HG03460 (cell line): ENCODE results near the gene UTY.
A peak's percentile ranks its signal among the peaks of the same experiment; 100 is the strongest.

Source experiments
- ATAC-seq: cut with Tn5 transposase; IDR thresholded peaks from one replicate; pipeline ENCODE4 v1.9.1; 2021; ENCODE audit not compliant: unreplicated experiment

UTY gene

DNA sequence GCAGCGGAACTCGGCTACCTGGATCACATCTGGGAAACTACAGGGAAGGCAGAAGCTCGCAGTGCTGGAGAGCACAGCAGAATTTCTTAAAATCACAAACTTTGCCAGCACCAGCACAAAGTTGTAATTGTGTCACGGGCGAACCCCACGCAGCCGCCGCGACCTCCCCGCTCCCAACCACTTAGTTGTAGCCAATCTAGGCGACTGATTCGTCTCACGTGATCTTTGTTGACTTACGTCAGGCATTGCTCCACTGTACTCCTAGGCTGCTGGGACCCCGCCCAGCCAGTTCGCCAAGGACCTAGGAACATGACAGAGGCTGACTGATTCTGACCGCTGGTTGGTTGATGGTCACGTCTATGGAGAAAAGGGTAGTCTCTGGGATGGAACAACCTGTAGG, at the start of gene UTY:
TSS of gene UTY (minus strand) at position 206 of the 400 bp plus-strand sequence. CDS start 368 bp downstream, outside the sequence.
- peak; percentile 94 for ATAC-seq

GRCh38 chrY:13520474-13520873, 40.6 kb upstream of the UTY start:
- no peak for ATAC-seq

GRCh38 chrY:13501215-13501614, 21.4 kb upstream of the UTY start:
- ATAC-seq: no peak

- ATAC-seq: no peak
Measured at GRCh38 chrY:13493737-13494136, 13.9 kb upstream of the UTY start.

- no peak for ATAC-seq
Measured at GRCh38 chrY:13492408-13492807, 12.6 kb upstream of the UTY start.

DNA sequence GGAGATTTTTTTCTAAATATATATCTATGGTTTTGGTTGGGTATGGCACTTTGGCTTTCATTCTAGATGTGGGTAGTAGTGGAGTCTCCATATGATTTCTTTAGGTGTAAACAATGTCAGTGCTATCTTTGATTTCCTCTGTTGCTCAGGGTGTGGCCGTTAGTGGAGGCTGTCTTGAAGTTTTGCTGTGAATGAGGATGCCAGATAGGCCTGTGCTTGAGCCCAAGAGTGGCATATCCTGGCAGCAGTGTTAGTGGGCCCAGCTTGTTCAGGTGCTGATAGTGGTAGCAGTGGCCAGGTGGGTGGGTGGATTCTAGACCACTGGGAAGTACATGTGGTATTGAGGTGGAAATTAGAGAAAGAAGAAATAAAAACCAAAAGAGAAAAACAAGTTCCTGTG, 8.9 kb upstream of the UTY start:
- no peak for ATAC-seq

GRCh38 chrY:13479121-13479711, 617 bp downstream of the UTY start:
- ATAC-seq: peak; percentile 45

GRCh38 chrY:13478126-13478785, 1.6 kb downstream of the UTY start:
- no peak for ATAC-seq

GRCh38 chrY:13474997-13475396, 4.8 kb downstream of the UTY start:
- ATAC-seq: no peak

- ATAC-seq: no peak
Measured at GRCh38 chrY:13451572-13451971, 28.3 kb downstream of the UTY start.

GRCh38 chrY:13450596-13451130, 29.2 kb downstream of the UTY start:
- ATAC-seq: no peak

GRCh38 chrY:13445566-13445965, 34.3 kb downstream of the UTY start:
- ATAC-seq: no peak

DNA sequence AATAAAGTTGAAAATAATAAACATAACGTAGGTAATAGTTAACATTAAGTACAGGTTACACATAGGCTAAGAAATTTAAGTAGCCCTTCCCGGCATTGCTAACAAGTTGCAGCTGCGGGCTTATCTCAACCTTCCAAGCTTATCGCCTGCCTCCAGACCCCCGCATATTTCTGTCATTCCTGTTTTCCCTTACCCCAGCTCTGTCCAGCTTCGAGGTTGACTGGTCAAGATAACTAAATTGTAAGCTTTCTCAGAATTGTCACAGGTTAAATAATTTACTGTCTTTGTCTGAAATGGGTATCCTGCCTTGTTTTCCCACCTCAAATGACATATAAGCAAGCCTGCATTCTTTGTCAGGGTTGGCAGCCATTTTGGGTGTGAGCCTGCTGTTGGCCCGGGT, 36.7 kb downstream of the UTY start:
- no peak for ATAC-seq

DNA sequence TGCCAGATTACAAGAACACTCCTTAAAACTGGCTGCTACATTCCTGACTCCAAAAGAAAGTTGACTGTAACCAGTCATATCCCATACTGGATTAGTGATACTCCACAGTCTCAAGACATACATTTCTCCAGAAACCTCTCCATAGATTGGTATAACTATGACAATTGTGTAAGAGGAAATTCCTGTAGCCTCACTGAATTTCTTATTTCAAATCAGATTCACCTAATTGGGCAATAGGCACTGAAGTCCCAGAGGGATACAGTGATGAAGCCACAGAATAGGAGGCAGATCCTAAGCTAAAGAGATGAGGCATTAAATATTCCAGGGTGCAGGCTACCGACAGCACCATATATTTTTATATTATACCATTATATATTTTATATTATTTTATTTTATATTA, 39.0 kb downstream of the UTY start:
- no peak for ATAC-seq

- peak; percentile 74 for ATAC-seq
Measured at GRCh38 chrY:13435968-13436937, 43.6 kb downstream of the UTY start.

DNA sequence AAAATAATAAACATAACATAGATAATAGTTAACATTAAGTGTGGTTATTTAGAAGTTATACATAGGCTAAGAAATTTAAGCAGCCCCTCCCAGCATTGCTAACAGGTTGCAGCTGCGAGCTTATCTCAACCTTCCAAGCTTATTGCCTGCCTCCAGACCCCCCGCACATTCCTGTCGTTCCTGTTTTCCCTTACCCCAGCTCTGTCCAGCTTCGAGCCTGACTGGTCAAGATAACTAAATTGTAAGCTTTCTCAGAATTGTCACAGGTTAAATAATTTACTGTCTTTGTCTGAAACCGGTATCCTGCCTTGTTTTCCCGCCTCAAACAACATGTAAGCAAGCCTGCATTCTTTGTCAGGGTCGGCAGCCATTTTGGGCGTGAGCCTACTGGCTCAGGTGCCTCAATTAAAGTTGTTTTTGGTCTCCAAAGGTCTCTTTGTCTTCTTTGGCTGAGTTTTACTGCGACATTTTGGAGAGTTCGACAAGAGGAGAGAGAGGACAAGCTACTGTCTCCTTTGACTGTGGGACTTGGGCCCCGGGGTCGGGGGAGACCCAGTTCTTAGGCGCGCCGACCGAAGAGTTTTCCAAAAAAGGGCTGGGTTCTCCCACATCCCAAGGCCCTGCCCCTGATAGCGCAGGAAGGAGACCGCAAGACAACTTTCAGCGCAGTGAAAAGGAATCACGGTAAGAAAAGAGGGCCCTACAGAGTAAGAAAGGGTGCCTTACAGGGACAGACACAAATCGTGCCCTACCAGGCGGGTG, 44.4 kb downstream of the UTY start:
- ATAC-seq: no peak

DNA sequence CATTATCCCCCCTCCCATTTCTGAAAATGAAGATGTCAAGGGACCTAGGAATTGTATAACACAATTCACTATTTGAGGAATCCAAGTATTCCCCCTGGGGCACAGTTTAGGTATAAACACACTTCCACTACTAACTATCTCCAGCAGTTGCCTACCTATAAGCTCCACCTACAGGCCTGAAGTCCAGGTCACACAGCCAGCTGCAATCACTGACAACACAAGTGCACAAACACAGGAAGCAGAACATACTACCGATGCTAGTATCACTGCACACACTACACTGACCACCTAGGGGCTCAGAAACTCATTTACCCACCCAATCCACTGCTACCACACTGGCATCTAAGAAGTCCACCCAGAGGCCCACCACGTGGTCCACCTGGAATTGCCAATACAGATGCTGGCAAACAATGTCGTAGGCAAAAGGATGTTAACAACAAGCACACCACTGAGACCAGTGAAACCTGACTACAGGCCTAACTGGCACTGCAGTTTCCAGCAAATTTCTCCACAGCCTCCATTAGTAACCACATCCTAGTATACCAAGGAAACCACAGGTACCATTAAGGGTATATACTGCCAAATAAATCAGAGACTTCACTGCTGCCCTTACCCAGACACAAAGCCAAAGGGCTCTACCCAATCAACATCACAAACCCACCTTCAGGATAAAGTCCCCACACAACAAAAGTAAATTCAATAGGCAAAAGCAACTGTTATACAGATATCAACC, 47.4 kb downstream of the UTY start:
- ATAC-seq: no peak

DNA sequence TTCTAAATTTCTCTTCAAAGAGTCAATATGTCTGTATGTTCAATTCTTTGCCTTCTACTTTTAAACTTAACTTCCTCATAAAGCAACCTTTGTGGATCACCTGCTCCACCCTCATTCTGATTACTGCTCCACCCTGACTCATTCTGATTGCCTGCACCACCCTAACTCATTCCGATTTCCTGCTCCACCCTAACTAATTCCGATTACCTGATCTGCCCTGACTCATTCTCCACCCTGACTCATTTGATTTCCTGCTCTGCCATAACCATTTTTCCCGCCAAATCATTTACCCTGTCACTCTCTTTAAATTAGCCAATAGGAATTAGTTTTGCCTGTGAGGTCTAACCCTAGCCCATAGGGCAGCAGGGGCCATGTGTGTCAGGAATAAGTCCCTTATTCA, 50.3 kb downstream of the UTY start:
- no peak for ATAC-seq

- no peak for ATAC-seq
Measured at GRCh38 chrY:13423281-13423732, 56.5 kb downstream of the UTY start.
